Psoas muscle (tissue), 8 donors: Measurements from ENCODE around the gene MATR3. TPM values are rescaled to one million over a fixed set of nuclear protein-coding genes. Genes with fewer than 3 reads are reported as not detected.
A peak's percentile ranks its signal among the peaks of the same experiment; 100 is the strongest.
"Not testable (repeated sequence)": the region's sequence is repeated elsewhere in the genome, so short reads cannot be mapped to it uniquely, and the experiment has no call there.

Source experiments
- ATAC-seq, 4 donors: fragments of 200-7000 bp; cut with Tn5 transposase; one replicate each; pipeline ENCODE4 v1.9.1; 2020; ENCODE audit warnings: moderate library complexity in 3 of 4, mild to moderate bottlenecking in 2 of 4
- DNase-seq, 2 donors: peaks; one replicate each; pipeline ENCODE4 v3.0.0-alpha.2; 2020
- H3K27ac ChIP-seq: fragments of 200-600 bp; one replicate; pipeline ENCODE4 v1.8.0; 2022
- H3K27me3 ChIP-seq, 3 donors: fragments of 200-600 bp in 1 of 3; one replicate each; pipeline versions ENCODE4 v1.6.1 to v1.8.0; 2013 to 2022; ENCODE audit warnings: low read length in 2 of 3, mild to moderate bottlenecking in 2 of 3, moderate library complexity in 1 of 3; ENCODE audit not compliant: insufficient read depth in 3 of 3
- H3K36me3 ChIP-seq, 2 donors: fragments of 200-600 bp in 1 of 2; one replicate each; pipeline versions ENCODE4 v1.6.1 to v1.8.0; 2013 to 2022; ENCODE audit warnings: low read depth in 1 of 2, mild to moderate bottlenecking in 1 of 2, moderate library complexity in 1 of 2; ENCODE audit not compliant: insufficient read depth in 1 of 2
- H3K4me1 ChIP-seq: fragments of 200-600 bp; one replicate; pipeline ENCODE4 v1.8.0; 2022
- H3K4me3 ChIP-seq: fragments of 200-600 bp; one replicate; pipeline ENCODE4 v1.8.0; 2022; ENCODE audit warnings: mild to moderate bottlenecking
- H3K9me3 ChIP-seq: fragments of 200-600 bp; one replicate; pipeline ENCODE4 v1.8.0; 2022
- CTCF ChIP-seq: fragments of 200-600 bp; IDR thresholded peaks from one replicate; pipeline ENCODE4 v1.8.0; 2022; ENCODE audit warnings: antibody characterized with exemption
- WGBS, 3 donors: extraction: QIAGEN DNeasy Blood & Tissue Kit; methylation state at CpG; one replicate each; pipeline versions ENCODE4 v1.1.6 to v1.1.7; 2013; 5-methylcytosine and 5-hydroxymethylcytosine counted together
- intact Hi-C, 2 donors: fragments of 100-400 bp; cut with DNase I; formaldehyde crosslinking; loops; one replicate each; pipeline versions ENCODE4 v1.11.0 to v1.14.2; 2022
- polyA plus RNA-seq, 3 donors: library from polyadenylated mRNA; stranded (reverse); fragments of 200-250 nt; gene quantifications; one replicate each; pipeline ENCODE4 v1.2.3, GENCODE V29; 2013
- total RNA-seq, 4 donors: library from RNA; stranded (reverse); fragmentation: NEBNext Ultra II Directional in 2 of 4; extraction: Animal tissue kit (Norgen Biotek cat#: 25700) in 2 of 4; gene quantifications; one replicate each; pipeline versions ENCODE4 v1.2.1 to v1.2.4, GENCODE V29; 2021 to 2023
- donor health status: healthy with polysubstance abuse.
- donor health status: DM: no; HTN: no; CAD: no; lungs with moderate emphysema.
- donor health status: Bipolar disorder and iron deficiency.
- donor health status: healthy.
- donor health status: DM: yes; HTN: yes; CAD: no.
- donor health status: DM: no; HTN: no; CAD: no.
- donor health status: DM: no; HTN: no; CAD: no.
- donor health status: DM: yes; HTN: yes; CAD: no.

Gene MATR3
- total and polyA plus RNA-seq, 7 donors, result 92.4 to 153 (median 110) TPM

GRCh38 chr5:139265001-139265400 lies 28.5 kb upstream of the MATR3 start:
- DNase-seq, result no peak
- Histone ChIP-seq H3K36me3 (no peaks in the 10 kb centered on the region), H3K27me3 (no peaks in the 10 kb centered on the region), H3K4me1 (peaks cover 28% of the 10 kb centered on the region), H3K4me3 (no peak overlapping the region), H3K27ac (no peak overlapping the region), H3K9me3 (no peaks in the 10 kb centered on the region)
- no peak for TF ChIP-seq CTCF
- WGBS, 3 donors, result 63 to 71% (median 65%) methylated on average over 2 of the region's 2 CpGs
- ATAC-seq, result no peak
- intact Hi-C loops, result loop anchor here in 1 of 2 donors (5.0 to 10.0 kb wide), 3 partner anchors 390 to 688 kb away; partner anchors contain the start of genes HSPA9 and LRRTM2

GRCh38 chr5:139266236-139266635 lies 27.3 kb upstream of the MATR3 start:
- intact Hi-C loops, result loop anchor here in 1 of 2 donors (5.0 to 10.0 kb wide), 3 partner anchors 391 to 689 kb away; partner anchors contain the start of genes HSPA9 and LRRTM2
- Histone ChIP-seq H3K4me3 (no peak overlapping the region), H3K27ac (no peak overlapping the region), H3K4me1 (peaks cover 32% of the 10 kb centered on the region), H3K36me3 (no peaks in the 10 kb centered on the region), H3K9me3 (no peaks in the 10 kb centered on the region), H3K27me3 (no peaks in the 10 kb centered on the region)
- WGBS, 3 donors, result 77 to 79% (median 78%) methylated on average over 11 of the region's 11 CpGs
- ATAC-seq (no peak), DNase-seq (no peak)
- no peak for TF ChIP-seq CTCF

- no peak for TF ChIP-seq CTCF
- H3K4me1 ChIP-seq, result peaks cover 38% of the 10 kb centered on the region
- WGBS, 3 donors, result 93 to 98% (median 97%) methylated on average over 2 of the region's 2 CpGs
- intact Hi-C loops, result loop anchor here in 1 of 2 donors (5.0 to 10.0 kb wide), 3 partner anchors 393 to 690 kb away; partner anchors contain the start of genes HSPA9 and LRRTM2
- H3K27ac ChIP-seq, result peak overlapping the region; percentile 94
- ATAC-seq (no peak), DNase-seq (no peak)
- H3K27me3 ChIP-seq, result no peaks in the 10 kb centered on the region
- no peaks in the 10 kb centered on the region for H3K9me3 ChIP-seq
- H3K36me3 ChIP-seq, result no peaks in the 10 kb centered on the region
- no peak overlapping the region for H3K4me3 ChIP-seq
These were observed 26.1 kb upstream of the MATR3 start for GRCh38 chr5:139267481-139267880.

GRCh38 chr5:139268364-139269202 lies 25.0 kb upstream of the MATR3 start:
- no peaks in the 10 kb centered on the region for H3K27me3 ChIP-seq
- H3K4me3 ChIP-seq, result peak overlapping the region; percentile 23
- WGBS, 3 donors, result 36 to 58% (median 36%) methylated on average over 5 of the region's 5 CpGs
- DNase-seq (no peak), ATAC-seq (no peak)
- no peaks in the 10 kb centered on the region for H3K9me3 ChIP-seq
- intact Hi-C loops, result loop anchor here in 1 of 2 donors (5.0 to 10.0 kb wide), 3 partner anchors 394 to 691 kb away; partner anchors contain the start of genes HSPA9 and LRRTM2
- H3K36me3 ChIP-seq, result no peaks in the 10 kb centered on the region
- no peak for TF ChIP-seq CTCF
- peak overlapping the region; percentile 94 for H3K27ac ChIP-seq
- H3K4me1 ChIP-seq, result peaks cover 45% of the 10 kb centered on the region

- H3K27me3 ChIP-seq, H3K4me3 ChIP-seq, DNase-seq, H3K36me3 ChIP-seq, H3K9me3 ChIP-seq, intact Hi-C loops: not testable (repeated sequence)
- ATAC-seq, result peak; percentile 22 to 54 (median 44)
- peak overlapping the region; percentile 94 for H3K27ac ChIP-seq
- peaks cover 53% of the 10 kb centered on the region for H3K4me1 ChIP-seq
- 8 to 35% (median 25%) methylated on average over 1 to 2 of the region's 2 CpGs for WGBS, 3 donors
These were observed 22.8 kb upstream of the MATR3 start for GRCh38 chr5:139270718-139271117.
